Sigmoid colon (tissue), 4 donors: ENCODE results near the gene BRS3.

Source experiments
- CTCF ChIP-seq, 4 experiments: fragments of 450-650 bp in 3 of 4; fragments of 200-600 bp in 1 of 4; IDR thresholded peaks; one replicate each; pipeline ENCODE4 v1.5.1; 2016 to 2019; ENCODE audit warnings: antibody characterized with exemption in 4 of 4, mild to moderate bottlenecking in 3 of 4, moderate library complexity in 2 of 4
- EP300 ChIP-seq, 4 donors: sonication (generic); formaldehyde crosslinking; IDR thresholded peaks; one replicate each; pipeline ENCODE4 v1.6.1; 2017; ENCODE audit warnings: antibody characterized with exemption in 4 of 4
- POLR2A ChIP-seq, 2 donors: fragments of 450-650 bp; IDR thresholded peaks; one replicate each; pipeline ENCODE4 v1.6.1; 2016; ENCODE audit warnings: antibody characterized with exemption in 2 of 2, mild to moderate bottlenecking in 2 of 2, moderate library complexity in 2 of 2
- POLR2AphosphoS5 ChIP-seq, 4 donors: sonication (generic); formaldehyde crosslinking; IDR thresholded peaks; one replicate each; pipeline ENCODE4 v1.6.1; 2017; ENCODE audit warnings: antibody characterized with exemption in 4 of 4

GRCh38 chrX:136529795-136530194, 42.0 kb downstream of the BRS3 start:
- no peak for TF ChIP-seq CTCF (IDR thresholded peaks at IDR 0.05)
- TF ChIP-seq POLR2AphosphoS5 (IDR thresholded peaks at IDR 0.05): no peak
- no peak for TF ChIP-seq POLR2A (IDR thresholded peaks at IDR 0.05)
- no peak for TF ChIP-seq EP300 (IDR thresholded peaks at IDR 0.05)
